ENCODE results near the gene RNU6-9.

Gene RNU6-9

GRCh38 chr19:942133-942645 lies 48.9 kb downstream of the RNU6-9 start:
- no peak for TF ChIP-seq FOXP2 (optimal IDR thresholded peaks at IDR 0.05; ENCODE audit: borderline replicate concordance, extremely low read depth, extremely low read length, insufficient read depth)
- no peak for TF ChIP-seq TAF1 (IDR thresholded peaks at IDR 0.05; ENCODE audit: borderline replicate concordance, insufficient read depth, low read length)
- TF ChIP-seq REST (IDR thresholded peaks at IDR 0.05; ENCODE audit: insufficient read depth in 1 of 2, low read depth in 2 of 2, low read length in 2 of 2), result no peak
- TF ChIP-seq SIN3A (IDR thresholded peaks at IDR 0.05; ENCODE audit: borderline replicate concordance, insufficient read depth, low read length), result no peak
- no peak for TF ChIP-seq POLR2AphosphoS5 (IDR thresholded peaks at IDR 0.05; ENCODE audit: low read depth, low read length)
